T-helper 22 cell (primary cell): ENCODE measurements around the gene SYT11.
"Not testable (repeated sequence)": the region's sequence is repeated elsewhere in the genome, so short reads cannot be mapped to it uniquely, and the experiment has no call there.

Experiments used
- DNase-seq: peaks from one replicate; pipeline ENCODE4 v3.0.0-alpha.2; 2020; ENCODE audit warnings: low read depth

Gene SYT11

DNA sequence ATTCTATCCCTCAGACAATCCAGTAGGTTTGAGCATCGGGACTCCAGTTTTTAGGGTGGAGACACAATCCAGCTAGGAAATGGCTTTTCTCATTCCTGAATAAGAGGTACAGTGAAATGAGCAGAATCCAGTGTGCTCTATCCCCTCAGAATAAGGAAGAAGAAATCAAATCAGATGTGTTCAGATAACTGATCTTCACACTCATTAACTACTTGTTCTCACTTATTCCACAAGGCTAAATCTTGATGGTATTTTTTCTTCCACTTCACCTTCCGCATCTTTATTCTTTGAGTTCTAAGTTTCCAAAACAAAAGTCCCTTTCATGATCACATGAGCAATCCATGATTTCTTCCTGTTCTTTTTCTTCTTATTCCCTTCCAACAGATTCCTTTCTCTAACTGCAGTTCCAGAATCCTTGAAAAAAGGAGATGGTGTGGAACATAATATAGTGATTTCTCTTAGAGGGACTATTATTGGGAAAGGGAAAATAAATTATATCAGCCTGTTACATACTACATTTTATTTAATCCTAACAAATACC lies 1.7 kb downstream of the SYT11 start:
- no peak for DNase-seq

DNA sequence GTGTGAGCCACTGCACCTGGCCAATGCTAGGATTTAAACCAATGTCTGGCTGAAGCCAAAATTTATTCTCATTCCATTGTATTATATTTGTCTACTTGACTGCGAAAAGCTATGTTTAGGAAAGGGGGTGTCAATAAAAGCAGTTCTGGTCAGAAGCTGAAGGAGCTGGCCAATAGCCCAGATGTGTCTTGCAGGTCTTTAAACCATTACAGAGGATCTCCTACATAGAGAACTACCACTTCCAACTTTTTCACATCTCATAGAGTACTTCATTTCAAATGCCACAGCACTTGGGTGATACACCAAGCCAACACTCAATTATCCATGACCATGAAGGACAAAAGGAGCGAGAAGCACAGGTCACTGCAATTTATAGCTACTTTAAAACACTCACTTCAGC lies 2.5 kb downstream of the SYT11 start:
- DNase-seq: no peak

DNA sequence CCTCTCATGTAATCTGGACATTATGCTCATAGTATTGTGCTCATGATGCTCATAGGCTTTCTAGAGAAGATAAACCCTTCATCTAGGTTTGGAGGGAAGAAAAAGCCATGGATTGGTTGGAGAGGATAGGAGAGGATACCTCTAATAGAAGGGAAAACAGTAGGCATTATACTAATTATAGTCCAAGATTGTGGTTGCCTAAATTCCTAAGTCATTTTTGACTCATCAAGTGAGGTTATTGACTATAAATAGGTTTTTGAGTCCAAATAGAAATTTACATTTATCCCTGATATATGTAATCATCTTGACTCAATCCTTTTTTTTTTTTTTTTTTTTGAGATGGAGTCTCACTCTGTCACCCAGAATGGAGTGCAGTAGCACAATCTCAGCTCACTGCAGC lies 5.0 kb downstream of the SYT11 start:
- DNase-seq: no peak

DNA sequence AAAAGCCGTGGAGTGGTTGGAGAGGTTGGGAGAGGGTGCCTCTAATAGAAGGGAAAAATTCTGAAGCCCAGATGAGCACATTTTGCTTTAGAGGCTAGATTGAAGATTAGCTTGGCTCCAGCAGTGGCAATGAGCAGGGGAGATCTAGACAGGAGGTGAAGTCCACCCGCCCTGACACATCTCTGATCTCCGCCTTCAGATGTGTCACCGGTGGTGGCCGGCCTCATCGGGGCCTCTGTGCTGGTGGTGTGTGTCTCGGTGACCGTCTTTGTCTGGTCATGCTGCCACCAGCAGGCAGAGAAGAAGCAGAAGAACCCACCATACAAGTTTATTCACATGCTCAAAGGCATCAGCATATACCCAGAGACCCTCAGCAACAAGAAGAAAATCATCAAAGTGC lies 8.4 kb downstream of the SYT11 start:
- no peak for DNase-seq

DNA sequence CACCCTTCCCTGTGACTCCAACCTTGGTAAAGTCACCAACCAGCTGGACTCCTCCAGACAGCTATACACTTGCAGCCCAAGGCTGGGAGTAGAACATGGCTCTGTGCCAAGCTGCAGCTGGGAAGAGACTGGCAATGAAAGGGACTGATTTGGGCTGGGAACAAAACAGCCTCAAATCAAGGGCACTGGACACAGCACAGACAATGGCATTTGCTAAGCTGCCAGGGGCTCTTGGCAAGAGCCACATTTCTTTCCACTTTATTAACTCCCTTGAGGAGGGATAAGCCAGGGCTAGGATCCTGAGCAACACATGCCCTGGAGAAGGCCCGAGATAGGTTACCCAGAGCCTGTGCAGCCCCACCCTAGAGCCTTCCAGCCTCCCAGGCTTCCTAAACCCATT lies 12.0 kb downstream of the SYT11 start:
- no peak for DNase-seq

DNA sequence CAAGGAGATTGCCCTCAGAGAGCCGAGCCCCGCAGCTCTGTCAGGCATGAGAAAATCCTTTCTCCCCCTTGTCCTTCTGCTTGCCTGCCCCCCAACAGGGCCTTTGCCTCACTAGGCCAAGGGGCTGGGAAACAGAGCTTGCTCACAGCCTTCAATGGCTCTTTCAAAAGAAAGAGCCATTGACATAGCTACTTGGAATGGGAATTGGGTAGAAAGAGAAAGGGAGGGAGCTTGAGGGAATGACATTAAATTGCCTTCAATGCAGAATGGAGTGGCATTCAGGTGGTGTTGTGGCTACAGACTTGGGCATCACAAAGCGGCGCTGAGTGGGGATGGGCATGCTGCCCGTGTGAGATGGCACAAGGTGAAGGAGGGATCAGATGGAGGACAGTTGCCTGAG lies 13.2 kb downstream of the SYT11 start:
- DNase-seq: no peak

DNA sequence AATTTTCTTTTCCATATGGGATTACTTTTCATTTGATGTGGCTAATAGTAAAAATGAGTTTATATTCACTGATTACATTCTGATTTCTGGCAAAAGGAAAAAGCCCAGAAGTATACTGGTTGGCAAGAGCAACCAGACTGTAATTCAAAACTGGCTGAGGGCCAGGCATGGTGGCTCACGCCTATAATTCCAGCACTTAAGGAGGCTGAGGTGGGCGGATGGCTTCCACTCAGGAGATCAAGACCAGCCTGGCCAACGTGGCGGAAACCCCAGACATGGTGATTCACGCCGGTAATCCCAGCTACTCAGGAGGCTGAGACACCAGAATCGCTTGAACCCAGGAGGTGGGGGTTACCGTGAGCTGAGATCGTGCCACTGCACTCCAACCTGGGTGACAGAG lies 14.5 kb downstream of the SYT11 start:
- DNase-seq: no peak

DNA sequence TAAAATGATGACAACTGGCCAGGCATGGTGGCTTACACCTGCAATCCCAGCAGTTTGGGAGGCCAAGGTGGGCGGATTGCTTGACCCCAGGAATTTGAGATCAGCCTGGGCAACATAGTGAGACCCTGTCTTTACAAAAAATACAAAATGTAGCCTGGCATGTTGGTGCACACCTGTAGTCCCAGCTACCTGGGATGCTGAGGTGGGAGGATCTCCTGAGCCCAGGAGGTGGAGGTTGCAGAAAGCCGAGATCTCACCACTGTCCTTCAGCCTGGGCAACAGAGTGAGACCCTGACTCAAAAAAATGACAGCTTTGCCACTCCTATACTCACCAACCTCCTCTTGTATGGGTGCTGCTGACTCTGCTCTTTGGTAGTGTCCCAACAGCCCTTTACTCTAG lies 18.6 kb downstream of the SYT11 start:
- DNase-seq: no peak

DNA sequence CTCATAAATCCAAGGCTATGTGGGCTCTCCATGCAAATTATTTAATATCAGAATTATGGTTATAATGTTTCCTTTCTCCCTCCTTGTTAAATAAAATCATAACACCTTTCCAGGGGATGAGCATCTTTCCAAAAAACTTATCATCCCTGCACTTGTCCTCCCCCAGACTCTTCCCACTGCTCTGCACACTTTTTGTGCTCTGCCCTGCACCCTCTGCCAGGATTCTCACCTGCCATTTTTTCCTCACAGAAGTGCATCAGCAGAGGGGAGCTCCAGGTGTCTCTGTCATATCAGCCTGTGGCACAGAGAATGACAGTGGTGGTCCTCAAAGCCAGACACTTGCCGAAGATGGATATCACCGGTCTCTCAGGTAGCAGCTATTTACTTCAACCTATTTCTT lies 20.9 kb downstream of the SYT11 start:
- DNase-seq: no peak

DNA sequence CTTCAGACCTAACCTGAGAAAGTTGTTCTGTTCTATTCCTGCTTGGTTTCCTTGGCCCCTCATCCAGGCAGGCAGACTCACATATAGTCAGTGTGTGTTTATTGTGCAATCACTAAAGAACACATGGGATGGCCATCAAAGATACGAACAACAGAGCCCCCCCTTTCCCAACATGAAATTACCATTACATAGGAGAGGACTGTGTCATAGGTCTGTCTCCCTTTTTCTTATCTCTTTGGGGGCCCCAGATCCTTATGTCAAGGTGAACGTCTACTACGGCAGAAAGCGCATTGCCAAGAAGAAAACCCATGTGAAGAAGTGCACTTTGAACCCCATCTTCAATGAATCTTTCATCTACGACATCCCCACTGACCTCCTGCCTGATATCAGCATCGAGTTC lies 21.6 kb downstream of the SYT11 start:
- no peak for DNase-seq

DNA sequence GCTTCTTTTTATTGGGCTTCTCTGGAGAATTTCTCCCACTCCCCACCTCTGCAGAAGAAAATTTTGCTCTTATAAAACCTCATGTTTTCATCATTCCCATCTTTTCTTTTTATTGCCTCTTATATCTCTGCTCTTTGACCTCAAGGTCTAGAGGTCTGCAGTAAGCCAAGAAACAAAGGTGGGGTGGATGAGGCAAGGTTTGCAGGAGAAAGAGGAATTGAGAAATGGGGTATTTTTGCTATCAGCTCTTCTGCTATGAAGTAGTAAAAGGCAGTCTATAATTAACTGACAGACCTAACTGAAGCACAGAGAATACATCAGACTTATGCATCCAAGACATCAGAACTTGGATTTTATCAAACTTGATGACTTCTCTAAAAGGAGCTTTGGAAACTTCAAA lies 22.9 kb downstream of the SYT11 start:
- no peak for DNase-seq

DNA sequence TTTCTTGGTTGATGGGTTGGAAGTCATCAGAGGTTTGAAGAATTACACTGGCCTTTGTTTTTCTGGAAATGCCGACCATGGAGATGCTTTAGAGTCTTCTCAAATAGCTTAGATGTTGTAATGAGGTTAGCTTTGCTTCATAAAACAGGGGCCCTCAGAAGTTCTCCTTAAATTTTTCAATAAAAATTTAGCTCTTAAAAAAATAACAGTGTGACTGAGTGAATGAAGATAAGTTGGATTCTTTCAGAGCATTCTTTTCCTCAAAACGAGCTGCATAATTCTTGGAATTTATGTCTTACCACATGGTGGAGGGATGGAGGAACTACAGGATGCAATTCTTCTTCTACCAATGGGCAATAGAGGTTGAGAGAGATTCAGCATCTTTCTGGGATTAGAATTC lies 23.4 kb downstream of the SYT11 start:
- DNase-seq: no peak

DNA sequence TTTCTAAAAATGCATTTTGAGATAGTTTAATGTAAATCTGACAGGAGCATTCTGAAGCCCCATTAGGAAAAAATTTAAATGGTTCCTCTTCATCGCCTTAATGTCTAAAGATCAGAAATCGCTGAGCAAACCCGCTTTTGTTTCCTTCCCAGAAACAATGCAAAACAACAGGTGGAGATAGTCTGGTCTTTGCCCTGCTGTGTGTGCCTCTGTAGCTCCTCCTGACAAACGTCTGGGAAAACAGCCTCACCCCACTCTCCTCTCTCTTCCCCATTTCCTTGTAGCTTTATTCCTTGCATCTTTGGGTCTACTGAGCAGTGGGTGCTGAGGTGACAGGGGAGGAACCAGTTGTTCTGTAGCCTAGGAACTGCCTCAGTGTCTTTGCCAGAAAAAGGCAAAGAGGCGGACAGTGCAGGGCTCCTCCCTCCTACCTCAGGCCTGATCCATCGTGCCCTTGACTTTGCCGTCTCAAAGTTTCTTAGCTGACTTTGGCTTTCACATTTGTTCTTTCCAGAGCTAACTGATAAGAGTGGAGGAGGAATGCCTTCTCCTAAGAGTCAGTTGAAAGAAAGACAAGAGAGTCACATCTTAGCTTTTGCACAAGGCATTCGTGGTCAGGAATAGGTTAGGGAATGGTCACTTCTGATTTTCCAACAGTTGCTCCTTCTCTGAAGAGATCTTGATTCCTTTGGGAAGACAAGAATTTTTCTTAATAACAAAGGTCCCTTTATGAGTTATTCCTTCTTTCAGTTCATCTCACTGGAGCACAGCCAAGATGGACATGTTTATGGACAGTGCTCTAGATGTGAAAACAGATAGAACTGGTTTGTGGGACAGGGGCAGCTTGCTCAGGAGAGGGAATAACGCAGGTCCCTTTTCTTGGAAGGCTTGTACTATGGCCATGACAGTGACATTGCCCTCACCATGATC lies 24.9 kb downstream of the SYT11 start:
- no peak for DNase-seq

DNA sequence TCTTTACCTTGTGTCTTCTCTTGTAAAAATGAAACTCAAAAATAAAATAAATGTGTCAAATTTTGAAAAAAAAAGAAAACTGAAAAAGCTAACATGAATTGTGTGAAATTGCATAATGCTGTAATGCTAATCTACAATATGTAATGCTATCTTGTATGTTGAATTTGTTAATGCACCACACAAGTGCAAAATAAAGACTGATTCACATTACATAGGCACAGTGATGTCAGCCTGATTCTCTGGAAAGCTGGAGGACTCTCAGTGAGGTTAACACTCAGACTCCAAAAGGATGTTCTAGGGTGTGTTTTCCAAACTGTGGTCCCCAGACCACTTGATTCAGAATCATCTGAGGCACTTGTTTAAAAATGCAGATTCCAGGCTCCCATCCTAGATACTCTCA lies 25.6 kb downstream of the SYT11 start:
- DNase-seq: no peak

DNA sequence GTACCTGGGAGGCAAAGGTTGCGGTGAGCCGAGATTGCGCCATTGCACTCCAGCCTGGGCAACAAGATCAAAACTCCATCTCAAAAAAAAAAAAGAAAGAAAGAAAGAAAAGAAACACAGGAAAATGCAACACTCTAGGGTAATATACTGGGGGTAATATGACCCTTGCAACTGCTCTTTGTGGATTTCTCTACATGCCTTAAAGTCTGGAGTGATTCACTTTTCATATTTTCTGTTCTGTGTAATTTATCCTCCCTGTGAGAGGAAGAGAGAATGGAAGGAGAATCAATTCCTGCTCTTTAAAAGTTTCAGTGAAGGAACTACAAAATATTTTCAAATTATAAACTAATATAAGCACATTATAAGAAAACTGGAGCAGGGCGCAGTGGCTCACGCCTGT lies 29.1 kb downstream of the SYT11 start:
- DNase-seq: no peak

DNA sequence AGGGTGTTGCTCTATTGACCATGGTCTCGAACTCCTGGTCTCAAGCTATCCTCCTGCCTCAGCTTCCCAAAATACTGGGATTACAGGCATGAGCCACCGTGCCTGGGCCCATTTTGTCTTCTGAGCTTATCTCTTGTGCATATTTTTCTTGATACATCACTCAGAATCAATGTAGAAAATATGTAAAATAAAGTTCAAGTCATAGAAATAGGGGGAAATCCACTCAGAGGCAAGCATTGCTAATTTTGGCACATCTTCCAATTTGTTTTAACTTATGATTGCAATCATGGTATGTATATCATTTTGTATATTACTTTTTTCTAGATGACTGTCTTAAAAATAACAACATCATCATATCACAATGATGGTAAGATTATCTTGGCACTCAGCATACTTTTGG lies 30.2 kb downstream of the SYT11 start:
- no peak for DNase-seq

DNA sequence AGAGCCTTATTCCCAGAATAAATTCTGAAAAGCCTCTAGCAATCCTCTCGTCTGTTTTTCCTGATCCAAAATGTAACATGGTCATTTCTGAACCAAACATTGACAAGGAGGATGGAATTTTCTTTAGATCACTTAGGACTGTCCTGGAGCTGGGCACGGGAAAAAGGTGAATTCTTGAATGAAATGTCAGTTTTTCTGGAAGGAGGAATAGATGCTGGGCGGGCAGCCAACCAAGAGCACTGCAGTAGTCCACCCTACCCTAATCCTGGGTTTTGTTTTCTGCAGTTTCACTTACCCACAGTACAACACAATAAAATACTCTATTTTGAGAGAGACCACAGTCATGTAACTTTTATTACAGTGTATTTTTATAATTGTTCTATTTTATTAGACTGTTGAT lies 30.9 kb downstream of the SYT11 start:
- no peak for DNase-seq

DNA sequence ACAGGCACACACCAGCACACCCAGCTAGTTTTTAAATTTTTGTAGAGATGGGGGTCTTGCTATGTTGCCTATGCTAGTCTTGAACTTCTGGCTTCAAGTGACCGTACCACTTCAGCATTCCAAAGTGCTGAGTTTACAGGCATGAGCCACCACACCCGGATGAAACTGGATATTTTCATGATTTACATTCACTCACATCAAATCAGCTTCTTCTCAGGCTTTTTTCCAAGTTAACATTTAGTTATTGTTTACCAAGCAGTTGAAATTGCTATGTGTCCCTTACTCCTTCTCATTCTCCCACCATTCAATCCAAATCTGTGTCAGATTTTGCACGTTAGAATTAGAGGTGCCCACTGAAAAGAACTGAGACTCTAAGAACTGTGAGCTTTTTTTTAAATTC lies 33.4 kb downstream of the SYT11 start:
- DNase-seq: no peak

DNA sequence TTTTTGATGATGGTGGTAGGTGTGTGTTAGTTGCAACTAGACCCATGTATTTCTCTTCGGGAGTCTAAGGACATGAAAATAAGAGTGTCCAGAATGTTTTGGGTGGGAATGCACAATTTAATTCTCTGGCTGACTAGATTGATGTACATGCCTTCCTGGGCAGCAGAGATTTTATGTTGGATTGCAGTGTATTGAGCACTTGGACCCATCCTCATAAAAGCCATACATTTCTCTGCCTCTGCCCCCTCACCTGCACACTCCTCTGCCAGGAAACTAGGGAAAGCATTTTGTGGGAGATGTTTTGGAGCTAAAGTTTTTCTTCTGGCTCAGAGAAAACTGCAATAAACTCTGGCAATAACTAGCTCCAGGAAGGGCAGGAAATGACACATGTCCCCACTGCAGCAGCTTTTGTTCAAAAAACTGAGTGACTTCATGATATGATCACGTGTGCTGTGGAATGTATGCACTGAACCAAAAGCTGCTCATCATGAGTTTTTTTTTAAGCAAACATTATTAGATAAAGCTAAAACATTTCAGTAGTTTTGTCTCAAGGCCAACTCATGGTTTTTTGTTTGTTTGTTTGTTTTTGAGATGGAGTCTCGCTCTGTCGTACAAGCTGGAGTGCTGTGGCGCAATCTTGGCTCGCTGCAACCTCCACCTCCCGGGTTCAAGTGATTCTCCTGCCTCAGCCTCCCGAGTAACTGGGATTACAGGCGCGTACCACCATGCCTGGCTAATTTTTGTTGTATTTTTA lies 34.2 kb downstream of the SYT11 start:
- DNase-seq: no peak

DNA sequence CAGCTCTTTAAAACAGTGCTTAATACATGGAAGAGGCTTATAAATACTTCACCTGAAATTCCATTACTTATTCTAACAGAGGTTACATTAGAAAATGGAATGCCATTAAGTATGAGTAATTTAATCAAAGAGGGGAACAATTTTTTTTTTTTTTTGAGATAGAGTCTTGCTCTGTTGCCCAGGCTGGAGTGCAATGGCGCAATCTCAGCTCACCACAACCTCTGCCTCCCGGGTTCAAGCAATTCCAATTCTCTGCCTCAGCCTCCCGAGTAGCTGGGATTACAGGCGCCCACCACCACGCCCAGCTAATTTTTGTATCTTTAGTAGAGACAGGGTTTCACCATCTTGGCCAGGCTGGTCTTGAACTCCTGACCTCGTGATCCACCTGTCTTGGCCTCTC lies 36.2 kb downstream of the SYT11 start:
- DNase-seq: not testable (repeated sequence)

DNA sequence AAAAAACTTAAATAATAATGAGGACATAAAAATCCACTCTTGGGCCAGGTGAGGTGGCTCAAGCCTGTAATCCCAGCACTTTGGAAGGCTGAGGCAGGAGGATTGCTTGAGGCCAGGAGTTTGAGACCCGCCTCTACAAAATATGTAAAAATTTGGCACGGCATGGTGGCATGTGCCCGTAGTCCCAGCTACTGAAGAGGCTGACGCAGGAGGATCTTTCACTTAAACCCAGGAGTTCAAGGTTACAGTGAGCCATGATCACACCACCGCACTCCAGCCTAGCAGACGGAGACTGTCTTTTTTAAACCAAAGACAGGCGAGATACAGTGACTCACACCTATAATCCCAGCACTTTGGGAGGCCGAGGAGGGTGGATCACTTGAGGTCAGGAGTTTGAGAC lies 37.1 kb downstream of the SYT11 start:
- DNase-seq: not testable (repeated sequence)

DNA sequence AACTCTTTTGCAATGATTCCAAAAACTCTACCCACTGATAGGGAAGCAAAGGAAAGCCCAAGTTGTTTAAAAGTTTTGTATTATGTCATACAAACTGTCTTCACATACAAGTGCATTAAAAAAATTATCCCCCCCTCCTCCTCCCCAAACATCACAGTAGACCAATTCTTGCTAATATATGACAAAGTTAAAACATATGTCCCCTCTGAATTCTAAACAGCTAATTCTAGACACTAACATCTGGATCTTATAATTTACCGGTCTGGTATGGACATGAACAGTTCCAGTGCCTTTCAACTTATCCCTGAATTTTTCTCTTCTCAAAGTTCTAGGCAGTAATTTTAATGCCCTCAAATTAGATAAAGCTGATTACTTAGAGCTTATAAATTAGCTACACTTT lies 38.4 kb downstream of the SYT11 start:
- DNase-seq: no peak

DNA sequence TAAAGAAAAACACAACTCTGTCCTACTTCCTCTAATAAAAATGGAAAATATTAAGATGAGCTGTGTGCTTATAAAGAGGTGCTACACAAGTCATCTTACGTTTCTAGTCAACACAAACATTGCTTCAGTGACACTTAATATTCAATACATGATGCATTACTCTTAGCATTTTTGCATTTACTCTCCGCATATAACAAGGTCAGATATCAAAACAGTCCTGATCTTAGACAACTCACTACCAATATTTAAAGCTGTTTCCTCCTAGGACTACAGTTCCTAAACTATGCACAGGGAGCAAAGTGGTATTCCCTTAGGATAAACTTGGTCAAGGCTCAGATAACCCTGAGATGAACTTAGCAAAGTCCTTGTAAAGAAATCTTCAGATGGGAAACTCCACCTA lies 39.5 kb downstream of the SYT11 start:
- no peak for DNase-seq
